GOT3 (cell line): ENCODE results near the gene USP6NL.

Source experiments
- DNase-seq: peaks from one replicate; lab custom pipeline; 2025; ENCODE audit warnings: mixed read lengths; lab: John Stamatoyannopoulos, UW

USP6NL gene

DNA sequence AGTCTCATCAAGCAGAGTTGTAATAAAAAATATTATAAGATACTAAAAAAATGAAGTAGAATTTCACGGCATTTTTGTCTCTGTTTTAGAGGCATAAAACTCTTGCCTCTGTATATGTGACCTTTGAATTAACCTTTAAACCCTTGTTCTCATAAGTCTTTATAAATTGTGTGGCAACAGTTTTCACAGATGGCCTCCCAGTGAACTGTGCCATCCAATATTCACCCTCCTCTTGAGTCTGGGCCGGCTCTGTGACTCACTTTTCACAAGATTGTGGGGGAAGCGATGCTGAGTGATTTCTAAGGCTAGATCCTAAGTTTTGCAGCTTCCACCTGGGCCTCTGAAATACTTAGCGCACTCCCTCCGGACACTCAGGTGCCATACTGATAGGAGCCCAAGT lies 4.6 kb upstream of the USP6NL start:
- DNase-seq, result no peak

DNA sequence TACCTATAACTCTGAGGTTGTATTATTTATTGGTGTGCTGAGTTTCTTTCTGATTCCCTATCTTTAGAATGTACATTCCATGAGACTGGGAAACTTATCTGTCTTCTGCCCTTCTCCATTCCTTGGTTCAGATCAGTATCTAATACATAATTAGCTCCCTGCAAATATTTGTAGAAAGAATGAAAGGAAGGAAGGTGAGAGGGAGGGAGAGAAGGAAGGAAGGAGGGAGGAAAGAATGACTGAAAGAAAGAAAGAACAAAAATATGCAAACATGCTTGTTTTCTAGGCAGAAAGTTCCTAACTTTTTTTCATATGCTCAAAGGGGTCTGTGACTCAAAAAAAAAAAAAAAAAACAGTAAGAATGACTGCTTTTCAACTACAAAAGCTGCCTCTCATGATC lies 3.9 kb upstream of the USP6NL start:
- DNase-seq, result no peak

DNA sequence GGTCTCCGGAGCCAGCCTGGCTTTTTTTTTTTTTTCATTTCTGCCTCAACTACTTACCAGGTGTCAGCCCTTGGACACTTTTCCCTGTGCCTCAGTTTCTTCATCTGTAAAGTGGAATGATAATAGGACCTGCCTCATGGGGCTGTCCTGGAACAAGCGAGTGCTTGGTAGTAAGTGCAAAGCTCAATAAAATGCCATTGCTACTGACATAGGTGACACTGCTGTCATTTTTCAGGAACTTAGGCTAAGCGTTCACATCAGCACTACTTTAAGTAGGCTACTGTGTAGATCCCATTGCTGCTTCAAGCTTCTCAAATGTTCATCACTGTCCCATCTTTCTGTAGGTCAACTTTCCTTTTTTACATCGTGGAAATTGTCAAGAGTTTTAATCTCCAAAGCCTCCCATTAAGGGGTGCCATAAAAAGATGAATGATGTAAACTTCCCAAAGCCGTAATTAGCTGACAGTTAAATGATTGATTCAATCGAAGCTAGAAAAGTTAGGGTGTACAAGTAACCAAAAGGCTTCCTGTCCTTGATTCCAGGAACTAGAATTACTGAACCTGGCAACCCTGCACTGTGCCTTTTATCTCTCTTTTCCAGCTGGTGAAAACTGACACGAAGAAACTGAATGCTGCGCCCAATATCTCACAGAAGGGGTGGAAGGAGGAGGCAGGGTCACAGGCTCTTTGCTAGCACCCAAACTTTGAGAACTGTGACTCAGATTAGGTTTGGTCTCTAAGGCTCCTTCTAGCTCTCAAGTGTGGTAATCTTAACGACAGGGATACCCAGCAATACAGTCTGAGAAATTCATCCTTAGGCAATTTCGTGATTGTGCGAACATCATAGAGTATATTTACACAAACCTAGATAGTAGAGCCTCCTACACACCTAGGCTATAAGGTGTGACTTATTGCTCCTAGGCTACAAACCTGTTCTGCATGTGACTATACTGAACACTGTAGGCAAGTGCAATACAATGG lies 861 bp upstream of the USP6NL start:
- no peak for DNase-seq

DNA sequence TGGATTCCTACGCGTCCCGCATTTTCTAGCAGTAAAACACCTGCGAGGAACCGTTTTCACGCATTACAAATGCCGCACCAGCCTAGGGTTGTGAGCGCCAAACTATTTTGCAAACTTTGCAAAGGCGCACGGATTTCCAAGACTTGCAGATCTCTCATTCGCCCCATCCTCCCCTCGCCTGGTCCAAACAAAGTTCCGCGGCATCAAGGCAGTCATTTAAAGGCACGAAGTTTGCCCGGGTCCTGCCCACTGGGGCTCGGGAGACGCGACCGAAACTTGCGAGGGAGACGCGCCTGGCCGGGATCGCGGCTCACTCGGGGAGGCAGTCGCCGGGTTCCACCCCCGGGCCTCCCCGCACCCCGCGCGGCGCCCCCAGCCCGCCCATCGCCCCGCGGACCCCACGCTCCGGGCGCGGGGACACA lies 613 bp downstream of the USP6NL start:
- DNase-seq, result no peak

DNA sequence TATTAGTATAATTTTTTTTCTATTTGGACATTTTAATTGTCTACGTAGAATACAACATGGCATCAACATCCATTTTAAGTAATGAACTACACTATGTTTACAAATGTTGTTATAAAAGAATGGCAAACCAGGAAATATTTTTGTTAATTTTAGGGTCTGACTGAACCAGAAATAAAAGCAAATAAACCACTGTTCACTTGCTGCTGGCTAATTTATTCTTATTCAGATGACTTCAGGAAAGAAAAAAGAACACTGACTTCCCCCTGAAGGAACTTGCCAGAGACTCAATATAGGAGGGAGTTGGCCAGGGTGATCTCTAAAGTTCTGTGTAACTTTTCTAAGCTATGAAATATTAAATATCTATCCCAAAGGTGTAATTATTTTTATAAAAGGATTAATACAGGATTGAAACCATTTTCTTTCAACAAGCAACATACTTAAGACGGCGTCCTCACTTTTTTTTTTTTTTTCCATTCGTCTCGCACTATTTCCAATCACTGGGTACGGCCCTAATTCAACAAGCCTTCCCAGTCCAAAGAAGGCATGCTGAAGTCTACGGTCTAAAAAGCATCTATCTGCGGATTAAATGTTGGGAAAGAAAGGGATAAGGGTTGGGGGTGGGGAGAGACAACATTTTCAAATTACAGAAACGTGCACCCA lies 1.2 kb downstream of the USP6NL start:
- no peak for DNase-seq

DNA sequence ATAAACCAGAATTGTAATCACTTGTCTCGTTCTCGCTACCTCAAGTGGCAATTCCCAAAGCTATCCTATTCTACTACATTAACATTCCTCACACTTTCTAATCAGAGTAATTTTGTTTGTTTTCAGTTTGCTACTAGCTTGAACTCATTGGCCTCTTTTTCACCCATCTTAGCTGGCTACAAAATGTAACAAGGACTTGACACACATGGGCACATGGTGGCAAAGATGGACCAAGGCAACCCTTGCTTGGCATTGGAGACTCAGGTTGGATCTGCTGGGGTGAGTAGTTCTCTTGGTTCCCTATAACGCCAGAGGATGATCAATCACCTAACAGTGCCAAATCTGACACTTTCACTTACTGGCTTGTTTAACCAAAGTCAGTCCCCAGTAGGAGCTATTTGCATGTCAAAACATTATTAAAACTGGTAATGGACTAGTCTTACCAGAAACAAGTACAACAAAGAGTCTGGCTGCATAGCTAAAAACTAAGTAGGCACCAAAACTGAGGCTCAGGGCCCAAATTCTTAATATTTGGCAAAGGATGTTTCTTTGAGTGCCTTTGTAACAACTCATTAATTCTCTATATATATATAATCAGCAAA lies 1.9 kb downstream of the USP6NL start:
- no peak for DNase-seq

DNA sequence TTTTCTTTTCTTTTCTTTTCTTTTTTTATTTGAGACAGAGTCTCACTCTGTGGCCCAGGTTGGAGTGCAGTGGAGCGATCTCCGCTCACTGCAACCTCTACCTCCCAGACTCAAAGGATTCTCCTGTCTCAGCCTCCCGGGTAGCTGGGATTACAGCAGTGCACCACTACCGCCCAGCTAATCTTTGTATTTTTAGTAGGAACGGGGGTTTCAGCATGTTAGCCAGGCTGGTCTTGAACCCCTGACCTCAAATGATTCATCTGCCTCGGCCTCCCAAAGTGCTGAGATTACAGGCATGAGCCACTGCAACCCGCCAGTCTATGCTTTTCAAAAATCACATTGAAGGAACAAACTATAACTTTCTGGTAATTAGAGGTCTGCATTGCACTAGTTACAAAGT lies 2.4 kb downstream of the USP6NL start:
- no peak for DNase-seq

DNA sequence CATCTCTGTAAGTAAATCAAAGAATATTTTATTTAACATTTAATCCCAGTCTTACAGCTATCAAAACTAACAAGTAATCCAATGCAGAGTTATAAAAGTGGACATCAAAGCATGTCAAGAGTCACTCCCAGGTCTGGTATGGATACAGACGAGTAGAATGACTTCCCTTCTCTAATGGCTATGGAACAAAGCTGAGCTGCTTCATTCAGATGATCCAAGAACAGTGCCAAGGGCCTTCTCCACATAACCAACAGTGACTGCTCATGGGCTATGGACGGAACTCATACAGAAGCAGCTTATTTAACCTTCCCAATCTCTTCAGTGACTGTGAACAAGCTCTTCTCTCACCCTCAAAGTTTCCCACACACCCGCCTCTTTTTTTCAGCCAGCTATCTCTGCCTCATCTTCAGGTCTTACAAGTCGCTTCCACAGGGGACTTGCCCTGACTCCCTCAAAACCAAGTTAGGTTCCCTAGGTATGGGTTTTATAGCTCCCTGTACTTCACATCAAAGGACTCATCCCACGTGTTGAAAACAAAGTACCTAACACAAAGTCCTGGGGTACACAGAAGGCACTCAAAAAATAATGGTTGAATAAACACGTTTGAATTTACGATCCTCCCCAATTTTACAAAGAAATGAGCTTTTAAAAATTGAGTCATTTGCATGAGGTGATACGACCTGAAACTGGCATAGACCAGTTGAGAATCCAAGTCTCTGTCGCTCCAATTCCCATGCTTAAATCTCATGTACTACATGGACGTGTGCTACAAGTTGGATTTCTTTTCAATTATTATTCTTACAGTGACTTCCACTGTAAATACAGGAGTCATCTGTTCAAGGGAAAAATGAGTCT lies 3.1 kb downstream of the USP6NL start:
- no peak for DNase-seq

DNA sequence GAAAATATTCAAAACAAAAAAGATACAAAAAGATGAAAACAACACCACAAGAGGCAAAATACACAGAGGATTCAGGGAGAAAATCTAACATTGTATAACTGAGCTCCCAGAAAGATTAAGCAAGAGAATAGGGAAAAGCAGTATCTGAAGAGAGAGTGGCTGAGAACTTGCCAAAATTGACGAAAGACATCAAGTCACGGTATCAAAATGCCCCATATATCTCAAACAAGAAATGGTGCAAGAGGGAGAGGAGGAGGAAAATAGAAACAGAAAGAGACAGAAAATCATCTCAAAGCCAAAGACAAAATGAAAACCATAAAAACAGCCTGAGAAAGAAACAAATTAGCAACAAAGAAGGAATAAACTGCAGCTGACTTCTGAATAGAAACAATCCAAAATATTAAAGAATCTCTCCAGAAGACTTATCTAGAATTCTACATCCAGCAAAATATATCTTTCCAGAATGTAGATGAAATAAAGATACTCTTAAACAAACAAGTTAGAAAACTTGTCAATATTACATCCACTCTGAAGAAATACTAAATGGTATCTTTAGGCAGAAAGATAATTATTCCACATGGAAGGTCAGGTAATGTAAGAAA lies 5.5 kb downstream of the USP6NL start:
- DNase-seq, result no peak

DNA sequence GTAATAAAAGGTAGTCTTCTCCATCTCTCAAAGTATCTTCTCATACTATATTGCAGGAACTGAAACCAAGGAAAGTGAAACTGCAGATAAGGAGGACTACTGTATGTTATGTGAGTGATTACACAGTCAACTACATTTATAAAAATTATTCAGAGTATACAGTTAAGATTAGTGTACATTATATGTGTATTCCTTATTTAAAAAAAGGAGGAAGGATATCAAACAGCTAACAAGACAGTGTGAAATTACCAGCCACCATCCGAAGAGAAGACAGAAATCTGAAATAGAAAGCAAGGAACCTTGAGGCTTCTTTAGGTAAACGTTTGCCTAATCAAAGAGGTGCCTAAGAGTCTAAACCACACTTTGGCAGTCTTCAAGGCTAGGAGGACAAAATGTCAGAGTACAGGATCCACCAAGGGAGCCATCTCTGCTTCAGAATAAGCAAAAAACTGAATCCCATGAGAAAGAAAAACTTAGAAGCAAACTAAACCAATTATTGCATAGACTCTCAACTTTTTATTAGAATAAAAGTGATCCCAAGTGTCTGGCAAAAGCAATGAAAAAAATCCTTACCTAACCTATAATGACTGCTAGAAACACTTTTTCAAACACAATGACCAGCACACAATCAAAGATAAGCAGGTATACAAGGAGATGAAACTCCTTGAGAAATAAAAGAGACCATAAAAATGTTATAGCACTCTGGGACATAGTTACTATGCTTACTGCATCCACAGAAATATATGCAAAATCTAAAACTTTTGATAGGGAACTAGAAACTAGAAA lies 6.4 kb downstream of the USP6NL start:
- DNase-seq, result no peak

DNA sequence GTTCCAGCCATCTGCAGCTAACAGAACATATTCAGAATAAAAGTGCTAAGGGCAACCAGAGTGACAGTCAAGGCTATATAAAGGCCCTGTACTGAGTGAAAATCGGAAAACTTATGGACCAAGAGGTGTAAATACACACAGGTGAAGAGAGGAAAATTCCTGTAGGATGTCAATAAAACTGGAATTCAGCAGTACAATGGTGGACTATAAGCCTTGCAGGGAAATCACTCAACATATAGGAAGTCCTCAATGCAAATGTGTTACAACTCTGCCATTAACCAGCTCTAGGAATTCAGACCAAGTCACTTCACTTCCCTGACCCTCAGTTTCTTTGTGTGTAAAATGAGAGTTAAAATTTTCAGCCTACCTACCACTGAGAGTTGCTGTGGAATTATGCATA lies 7.7 kb downstream of the USP6NL start:
- no peak for DNase-seq

DNA sequence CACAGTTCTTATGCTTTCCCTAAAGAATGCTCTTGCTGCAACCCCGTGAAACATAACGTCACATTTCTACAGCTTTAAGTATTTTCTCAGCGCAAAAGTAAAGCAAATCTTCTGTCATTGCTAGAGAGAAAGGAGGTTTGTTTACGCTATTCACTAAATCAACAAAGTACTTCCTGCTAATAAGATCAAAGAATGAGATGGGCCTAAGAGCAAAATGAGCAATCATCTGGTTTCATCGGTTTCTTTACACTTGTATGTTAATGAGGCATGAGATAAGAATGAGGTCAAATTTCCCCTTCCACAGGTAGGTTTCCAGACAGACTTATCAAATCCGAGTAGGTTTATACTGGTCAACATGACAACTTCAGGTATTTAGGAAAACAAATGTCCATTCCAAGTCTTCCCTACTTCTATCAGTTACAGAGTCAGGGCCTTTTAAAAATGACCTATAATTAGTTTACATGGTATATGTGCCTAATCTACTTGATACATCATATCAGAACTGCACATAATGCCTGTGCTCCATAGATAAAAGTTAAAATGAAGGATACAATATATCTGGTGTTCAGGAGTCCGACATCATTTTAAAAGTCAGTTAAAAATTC lies 8.4 kb downstream of the USP6NL start:
- no peak for DNase-seq

DNA sequence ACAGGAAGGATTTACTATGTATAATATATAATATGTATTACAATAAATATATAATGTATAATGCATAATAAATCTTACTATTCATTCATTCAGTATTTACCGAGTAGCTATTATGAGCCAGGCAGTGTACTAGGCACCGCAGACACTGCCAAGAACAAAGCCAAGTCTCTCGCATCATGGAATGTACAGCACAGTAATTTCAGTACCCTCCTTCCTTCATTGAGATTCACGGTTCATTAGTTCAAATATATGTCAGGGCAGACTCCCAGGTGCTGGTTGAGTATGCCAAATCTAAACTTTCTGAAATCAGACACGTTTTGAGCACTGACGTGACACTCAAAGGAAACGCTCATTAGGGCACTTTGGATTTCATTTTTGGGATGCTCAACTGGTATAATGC lies 9.1 kb downstream of the USP6NL start:
- DNase-seq, result no peak

DNA sequence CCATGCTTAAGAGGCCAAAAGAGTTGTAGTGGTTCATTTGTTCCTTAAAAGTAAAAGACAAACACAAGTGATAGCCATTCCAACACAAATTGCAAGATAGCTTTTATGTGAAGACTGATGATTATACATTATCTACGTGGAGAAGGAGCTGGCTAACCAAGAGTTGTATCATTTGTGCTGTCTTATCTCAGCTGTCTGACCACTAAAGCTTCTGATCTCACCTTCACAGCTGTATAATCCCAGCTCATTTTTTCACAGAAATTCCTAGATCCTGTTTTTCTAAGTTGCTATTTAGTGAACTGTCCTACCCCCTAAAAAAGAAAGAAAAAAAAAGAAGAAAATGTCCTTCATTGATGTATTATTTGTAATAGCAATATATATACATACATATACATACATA lies 9.8 kb downstream of the USP6NL start:
- no peak for DNase-seq

DNA sequence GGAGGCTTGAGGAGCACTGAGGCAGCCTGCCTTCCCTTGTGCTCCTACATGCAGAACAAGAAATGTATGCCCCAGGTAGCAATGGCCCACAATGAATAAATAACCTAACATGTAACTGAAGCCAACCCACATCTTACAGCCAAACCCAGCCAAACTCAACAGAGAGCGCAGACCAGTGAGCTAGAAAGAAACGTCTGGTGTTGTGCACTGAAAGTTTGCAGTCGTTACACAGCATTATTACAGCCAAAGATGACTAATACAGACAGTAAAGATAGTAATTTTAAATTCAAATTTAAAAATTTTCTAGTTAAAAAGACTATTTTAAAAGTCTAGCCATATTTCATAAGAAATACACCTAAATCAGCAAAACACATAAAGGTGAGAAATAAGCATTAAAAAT lies 11.2 kb downstream of the USP6NL start:
- no peak for DNase-seq

DNA sequence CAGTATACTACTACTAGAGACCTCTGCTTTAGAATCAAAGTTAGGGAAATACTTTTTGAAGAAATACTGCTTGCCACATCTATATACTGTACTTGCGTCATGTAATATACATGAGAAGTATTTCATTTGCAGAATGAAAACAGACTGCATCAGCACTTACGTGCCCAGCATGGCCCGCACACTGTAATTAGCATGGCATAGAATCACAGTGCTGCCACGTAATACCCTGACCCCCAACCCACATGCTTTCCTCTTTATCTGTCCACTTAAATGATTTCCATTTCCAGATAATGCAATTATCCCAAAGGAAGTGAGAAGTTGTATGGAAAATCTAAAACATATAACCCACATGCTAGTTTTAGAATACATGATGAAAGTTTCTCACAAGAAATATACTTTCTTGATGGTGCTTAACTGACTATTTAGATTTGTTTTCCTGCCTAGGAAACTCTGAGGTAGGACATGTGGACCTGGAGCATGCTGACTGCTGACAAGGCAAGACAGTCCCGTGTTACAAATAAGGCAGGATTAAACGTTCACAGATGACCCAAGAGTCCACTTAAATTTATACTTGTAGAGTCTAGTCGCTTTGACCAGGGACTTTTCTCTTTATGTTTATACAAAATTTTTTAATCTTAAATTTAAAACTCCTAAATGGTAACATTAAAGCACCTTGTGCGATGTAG lies 12.6 kb downstream of the USP6NL start:
- DNase-seq, result no peak

DNA sequence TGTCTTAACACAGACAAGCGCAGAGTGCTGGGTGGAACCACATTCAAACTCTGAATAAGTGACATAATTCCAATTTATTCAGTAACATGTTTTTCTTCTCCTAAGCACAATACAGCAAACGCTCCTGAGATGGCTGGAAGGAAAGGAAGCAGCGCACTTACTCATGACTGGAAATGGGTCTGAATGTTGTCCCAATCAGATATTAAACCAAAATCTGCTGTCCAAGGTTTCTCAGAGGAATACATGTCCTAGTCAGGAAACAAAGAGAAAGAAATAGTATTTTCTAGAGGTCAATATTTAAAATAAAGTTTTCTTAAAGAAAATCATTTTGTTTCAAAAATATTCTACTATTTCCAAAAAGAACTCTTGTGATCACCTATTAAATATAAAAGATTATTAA lies 14.0 kb downstream of the USP6NL start:
- DNase-seq, result no peak

DNA sequence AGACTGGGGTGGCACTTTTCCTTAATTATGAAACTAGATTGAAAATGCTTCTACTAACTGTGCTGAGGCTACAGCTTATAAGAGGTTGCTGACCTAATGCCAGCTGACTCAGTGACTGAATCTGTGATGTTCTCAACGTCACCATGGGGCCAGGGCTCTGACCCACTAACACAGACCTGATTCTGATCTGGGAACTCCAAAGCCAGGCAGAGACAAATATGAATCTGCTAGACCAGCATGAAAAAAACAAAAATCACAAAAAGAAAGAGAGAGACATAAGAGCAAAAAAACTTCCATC lies 16.1 kb downstream of the USP6NL start:
- no peak for DNase-seq

DNA sequence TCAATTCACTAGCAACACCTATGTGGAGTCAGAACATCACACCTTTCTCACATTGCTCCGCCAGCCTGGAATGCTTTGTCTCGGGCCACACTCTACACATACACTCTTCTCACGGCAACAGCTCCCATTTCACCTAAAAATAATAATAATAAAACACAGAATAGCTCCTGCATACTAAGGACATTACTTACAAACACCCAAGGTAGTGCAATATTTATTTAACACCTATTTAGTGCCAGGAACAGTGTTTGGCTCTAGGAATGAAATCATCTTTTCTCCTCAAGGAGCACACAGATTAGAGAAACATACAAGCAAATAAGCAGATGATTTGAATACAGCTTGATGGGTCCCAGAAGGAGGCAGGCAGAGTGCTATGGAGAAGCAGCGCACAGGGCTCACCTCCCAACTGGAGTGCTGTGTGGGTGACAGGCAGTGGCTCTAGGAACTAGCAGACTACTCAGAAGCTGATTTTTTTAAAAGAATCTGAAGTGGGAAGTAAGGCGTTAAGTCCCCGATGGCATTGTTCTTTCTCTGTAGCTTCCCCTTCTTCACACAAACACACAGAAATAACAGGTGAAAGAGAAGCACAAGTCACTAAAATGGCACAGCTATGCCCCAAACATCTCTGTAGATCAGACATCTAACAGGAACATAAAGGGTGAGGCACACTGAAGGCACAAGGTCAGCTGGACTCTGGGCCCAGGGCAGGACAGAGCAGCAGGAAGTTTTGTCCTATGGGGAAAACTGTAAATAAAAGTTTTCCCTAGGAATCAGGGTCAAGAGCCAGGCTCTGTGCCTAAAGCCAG lies 16.7 kb downstream of the USP6NL start:
- DNase-seq, result no peak
